EL (cell line): Measurements from ENCODE around the gene PPP2R1A.
"Not testable (repeated sequence)": the region's sequence is repeated elsewhere in the genome, so short reads cannot be mapped to it uniquely, and the experiment has no call there.

Experiments used
- DNase-seq: peaks from one replicate; pipeline ENCODE4 v3.0.0-alpha.2; 2016

The PPP2R1A gene

DNA sequence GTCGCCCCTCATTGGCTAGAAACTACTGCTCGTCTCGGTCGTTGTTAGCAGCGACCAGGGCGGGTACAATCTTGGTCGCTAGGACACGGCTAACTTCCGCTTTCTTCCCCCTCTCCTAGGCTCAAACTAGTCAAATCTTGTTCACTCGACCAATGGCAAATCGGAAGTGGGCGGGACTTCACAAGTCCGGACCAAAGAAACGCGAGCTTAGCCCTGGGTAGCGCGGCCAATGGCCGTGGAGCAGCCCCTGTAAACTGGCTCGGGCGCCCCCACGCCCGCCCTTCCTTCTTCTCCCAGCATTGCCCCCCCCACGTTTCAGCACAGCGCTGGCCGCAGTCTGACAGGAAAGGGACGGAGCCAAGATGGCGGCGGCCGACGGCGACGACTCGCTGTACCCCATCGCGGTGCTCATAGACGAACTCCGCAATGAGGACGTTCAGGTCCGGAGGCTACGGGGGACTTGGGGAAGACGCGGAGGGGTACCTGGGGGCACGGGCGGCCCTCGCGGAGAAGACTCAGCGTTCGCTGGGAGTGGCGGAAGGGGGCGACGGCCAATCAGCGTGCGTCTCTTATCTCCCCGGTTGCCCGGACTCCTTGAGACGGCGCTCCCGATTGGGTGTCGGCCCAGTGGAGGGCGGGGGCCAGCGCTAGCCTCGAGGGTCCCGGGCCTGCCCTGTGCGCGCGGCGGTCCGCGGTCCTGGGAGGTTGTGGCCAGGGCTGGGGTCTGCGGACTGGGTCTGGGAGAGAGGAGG lies at the start of gene PPP2R1A:
Gene PPP2R1A, plus strand, starts transcription at position 318 of the 752 bp plus-strand sequence. Its CDS starts 45 bp downstream, at position 363.
- peak; percentile 100 for DNase-seq

DNA sequence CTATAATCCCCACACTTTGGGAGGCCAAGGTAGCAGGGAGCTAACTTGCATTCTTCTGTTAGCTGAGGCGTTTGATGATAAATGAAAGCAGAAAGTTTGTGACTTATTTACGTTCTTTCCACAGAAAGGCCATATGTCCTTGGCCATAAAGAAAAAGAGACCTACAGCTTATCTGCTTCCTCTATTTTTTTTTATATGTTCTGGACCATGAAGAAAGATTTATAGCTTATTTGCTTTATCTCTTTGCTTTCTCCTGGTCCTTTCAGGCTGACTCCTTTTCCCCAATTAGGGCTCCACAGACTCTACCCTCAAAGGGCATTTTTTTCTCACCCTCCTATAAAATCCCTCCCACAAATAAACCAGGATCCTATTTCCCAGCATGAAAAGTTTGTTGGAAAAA lies 48.6 kb upstream of the PPP2R1A start:
- no peak for DNase-seq

DNA sequence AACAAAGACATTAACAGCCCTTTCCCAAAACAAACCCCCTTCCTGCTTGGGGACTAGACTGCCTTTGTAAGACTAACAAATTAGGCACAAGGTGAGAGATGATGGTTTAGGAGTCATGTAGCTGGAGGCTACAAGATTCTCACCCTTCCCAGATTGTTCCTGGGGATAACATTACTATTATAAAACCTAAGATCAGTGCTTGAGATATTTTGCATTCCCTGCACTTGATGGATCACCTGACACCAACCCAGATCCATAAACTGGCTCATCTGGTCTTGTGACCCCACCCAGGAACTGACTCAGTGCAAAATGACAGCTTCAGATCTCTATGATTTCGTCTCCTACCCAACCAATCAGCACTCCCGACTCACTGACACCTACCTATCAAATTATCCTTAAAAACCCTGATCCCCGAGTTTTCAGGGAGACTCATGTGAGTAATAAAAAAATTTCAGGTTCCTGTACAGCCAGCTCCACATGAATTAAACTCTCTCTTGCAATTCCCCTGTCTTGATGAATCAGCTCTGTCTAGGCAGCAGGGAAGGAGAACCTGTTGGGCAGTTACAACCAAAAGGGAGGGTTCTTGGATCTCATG lies 47.8 kb upstream of the PPP2R1A start:
- no peak for DNase-seq

DNA sequence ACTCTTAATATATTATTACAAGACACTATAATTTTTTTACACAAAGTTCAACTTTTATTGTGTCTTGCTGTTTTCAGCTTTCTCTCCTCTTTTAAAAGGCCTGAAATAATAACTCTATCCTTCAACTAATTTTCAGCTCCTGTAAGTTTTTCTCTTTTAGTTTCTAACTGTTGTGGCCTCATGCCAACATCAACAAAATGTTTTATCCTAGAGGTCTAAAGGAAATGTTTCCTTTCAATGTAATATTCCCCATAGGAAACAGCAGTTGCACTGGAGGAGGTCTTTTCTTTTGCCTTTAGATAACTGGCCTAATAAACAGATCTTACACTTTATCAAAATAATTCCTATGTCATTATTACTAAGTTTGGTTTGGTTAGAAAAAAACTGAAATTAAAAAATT lies 41.6 kb upstream of the PPP2R1A start:
- no peak for DNase-seq

DNA sequence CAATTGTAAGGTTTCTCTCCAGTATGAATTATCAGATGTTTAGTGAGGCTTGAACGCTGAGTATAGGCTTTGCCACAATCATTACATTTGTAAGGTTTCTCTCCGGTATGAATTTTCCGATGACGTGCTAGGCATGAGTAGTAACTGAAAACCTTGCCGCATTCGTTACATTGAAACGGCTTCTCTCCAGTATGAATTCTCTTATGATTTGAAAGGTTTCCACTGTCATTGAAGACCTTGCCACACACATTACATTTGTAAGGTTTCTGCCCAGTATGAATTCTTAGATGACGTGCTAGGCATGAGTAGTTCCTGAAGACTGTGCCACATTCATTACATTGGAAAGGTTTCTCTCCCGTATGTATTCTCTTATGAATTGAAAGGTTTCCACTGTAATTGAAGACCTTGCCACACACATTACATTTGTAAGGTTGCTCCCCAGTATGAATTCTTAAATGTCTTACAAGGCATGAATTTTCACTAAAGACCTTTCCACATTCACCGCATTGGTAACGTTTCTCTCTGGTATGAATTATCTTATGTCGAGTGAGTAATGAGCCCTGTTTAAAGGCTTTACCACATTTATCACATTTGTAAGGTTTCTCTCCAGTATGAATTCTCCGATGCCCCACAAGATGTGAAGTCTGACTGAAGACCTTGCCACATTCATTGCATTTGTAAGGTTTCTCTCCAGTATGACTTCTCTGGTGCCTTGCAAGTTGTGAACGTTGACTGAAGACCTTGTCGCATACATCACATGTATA lies 34.1 kb upstream of the PPP2R1A start:
- no peak for DNase-seq

DNA sequence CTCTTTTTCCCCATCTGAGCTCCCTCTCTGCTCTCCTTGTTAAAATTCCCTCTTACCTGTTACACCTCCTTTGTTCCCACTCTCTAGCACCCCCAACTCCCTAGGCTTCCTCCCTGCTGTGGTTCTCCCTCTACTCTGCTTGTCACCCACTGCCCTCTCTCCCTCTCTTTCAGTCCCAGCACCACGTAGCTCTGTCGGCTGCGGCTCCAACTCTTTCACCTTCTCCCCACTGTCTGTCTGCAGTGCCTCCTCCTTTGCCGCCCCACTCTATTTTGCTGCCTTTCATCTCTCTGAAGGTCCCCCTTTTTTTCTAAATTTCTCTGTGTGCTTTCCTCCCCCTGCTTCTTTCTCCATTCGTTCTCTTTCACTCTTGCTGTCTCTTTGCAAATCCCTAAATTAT lies 19.5 kb upstream of the PPP2R1A start:
- DNase-seq, result peak; percentile 3

DNA sequence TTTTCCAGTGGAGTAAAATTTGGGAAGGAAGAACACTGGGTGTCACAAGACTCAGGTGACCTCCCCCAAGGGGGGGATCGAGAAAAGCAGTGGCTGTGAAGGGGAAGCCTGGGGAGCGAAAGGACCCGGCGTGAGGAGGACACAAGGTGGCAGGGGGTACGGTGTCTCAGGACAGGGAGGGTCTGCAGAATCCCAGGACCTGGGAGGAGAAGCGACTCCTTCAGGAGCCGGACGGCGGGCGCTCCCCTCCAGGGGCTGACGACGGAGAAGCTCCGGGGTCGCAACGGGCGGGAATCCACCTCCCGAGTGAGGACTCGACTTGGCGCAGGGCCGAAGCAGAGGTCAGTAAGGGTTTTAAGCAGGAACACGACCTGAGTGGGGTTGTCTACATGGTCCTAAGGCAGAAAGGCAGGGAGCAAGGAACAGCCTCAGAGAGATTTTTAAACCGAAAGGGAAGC lies 19.0 kb upstream of the PPP2R1A start:
- peak; percentile 21 for DNase-seq

DNA sequence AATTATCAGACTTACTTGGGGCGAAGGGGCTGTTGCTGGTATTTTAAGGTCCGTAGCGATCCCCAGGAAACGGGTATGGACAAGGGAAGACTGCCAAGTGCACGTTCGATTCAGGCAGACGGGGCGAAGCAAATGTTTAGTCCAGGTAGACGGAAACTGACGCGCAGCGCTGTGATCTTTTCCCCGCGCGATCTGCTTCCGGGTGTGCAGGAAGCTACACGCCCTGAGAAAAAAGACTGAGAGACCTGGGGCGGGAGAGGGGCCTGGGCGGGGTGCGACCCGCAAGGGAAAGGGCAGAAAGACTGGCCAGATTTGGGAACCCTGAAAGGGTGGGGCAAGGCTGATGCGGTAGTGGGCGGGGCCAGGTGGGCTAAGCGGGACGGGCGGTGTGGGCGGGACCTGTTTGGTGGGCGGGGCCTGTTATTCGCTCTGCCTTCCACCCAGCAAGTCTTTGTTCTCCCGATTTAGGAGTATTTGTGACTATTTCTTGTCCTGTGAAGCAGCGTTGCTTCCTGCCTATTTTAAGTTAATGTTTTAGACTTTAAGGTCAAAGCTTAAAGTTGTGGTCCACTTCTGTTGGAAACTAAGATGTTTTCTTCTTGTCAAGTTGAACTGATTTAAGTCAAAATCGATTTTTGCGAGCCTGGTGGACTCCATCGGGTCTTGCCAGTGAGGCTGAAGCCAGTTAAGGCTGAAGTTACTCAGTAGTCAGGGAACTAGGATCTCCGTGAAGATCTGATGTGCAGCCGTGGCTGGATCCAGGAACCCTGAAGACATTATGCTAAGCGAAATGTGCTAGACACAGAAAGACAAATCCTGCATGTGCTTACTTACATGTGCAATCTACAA lies 18.3 kb upstream of the PPP2R1A start, which contains the start of gene ZNF836:
Gene ZNF836, minus strand, starts transcription at position 301 of the 849 bp plus-strand sequence. CDS start 3,549 bp downstream, outside the sequence.
- DNase-seq, result peak; percentile 67

DNA sequence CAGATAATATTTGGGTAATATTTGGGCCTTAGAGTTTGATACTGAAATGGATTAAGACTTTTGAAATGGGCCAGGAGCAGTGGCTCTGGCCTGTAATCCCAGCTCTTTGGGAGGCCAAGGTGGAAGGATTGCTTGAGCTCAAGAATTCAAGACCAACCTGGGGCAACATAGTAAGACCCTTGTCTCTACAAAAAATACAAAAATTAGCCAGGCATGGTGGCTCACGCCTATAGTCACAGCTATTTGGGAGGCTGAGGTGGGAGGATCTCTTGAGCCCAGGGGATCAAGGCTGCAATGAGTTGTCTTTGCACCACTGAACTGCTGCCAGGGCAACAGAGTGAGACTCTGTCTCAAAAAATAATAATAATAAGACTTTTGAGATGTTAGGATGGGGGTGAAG lies 17.5 kb upstream of the PPP2R1A start:
- DNase-seq, result no peak

DNA sequence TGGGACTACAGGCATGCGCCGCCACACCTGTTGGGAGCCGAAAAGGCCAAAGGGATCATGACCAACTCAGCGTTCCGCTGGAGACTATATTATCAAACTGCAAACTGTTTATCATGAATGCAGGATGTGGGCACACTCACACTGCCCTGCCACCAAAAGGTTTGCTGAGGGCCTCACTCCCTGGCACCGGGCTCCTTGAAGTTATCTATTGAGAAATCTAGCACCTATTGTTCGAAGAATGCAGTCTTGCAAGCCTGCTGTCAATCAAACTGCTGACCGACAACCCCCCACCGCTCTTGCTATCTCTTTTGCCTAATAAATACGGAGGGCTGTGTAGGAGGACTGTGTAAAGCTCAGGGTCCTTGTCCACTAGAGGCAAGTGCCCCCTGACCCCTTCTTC lies 13.3 kb upstream of the PPP2R1A start:
- DNase-seq, result no peak

DNA sequence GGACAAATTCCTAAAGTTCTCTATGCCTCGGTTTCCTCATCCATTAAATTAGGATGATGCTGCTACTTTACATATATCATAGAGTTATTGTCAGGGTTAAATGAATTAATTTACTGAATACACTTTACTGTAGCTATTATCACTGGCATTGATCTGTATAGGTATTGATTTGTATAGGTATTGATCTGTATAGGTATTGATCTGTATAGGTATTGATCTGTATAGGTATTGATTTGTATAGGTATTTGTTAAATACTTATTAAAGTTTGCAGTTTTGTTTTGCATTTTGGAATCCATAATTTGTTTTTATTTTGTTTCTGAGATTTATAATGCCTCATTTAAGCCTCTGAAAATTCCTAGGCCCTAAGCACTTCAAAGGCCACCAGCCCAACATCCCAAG lies 2.4 kb upstream of the PPP2R1A start:
- DNase-seq, result no peak

DNA sequence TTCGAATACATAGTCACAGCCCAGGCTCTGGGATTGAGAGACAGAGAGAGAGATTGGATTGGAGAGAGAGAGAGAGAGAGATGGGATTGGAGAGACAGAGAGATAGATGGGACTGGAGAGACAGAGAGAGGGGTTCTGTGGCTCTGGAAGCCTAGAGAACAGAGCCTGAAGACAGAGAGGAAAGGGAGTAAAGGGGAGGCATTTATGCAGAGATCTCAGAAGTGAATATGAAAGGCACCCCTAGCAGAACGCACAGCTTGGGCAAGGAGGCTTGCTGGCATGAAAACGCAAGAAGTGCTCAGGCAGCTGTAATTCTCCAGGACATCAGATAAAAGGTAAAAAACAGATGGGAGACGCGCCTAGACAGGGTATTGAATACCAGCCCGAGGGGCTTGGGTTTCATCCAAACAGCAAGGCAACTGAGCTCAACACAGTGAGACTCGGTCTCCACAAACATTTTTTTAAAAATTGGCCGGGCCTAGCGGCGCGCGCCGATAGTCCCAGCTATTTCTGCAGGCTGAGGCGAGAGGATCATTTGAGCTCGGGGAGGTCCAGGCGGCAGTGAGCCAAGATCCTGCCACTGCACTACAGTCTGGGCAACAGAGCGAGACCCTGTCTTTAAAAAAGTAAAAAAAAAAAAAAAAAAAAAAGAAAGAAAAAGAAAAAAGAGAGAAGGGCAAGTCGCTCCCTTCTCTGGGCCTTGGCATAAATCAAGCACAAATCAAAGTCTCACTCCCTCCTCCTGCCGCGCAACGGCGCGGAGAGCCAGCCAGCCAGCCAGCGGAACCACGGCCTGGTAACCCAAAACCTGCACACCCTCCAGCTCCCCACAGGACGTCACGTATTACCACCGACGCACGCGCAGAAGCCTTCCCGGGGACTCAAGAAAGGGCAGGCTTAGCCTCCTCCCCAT lies 774 bp upstream of the PPP2R1A start:
- DNase-seq, result no peak

DNA sequence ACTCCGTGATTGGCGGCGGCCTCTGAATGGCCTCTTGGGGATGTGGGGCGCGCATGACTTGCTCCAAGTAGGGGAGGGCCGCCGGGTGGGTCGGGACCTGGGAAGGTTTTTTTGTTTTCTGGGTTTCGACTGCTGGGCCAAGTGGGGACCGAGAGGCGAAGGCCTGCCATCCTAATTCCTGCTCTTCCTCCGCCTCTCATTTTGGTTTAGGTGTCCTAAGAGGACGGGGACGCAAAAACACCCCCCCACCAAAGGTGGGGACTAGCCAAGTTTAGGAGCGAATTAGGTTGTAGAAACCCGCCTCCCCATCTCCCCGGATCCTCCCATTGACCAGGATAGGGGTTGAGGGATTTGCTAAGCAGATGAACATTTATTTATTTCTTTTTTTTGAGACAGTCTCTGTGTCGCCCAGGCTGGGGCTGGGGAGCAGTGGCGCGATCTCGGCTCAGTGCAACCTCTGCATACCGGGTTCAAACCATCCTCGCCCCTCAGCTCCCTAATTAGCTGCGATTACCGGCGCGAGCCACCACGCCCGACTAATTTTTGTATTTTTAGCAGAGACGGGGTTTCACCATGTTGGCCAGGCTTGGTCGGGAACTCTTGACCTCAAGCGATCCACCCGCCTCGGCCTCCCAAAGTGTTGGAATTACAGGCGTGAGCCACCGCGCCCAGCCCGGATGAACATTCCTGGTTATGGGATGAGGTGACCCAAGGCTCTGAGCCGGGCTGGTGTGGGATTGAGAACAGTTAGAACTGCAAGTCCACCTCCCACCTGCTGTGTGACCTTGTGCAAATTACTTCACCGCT lies 838 bp downstream of the PPP2R1A start:
- DNase-seq, result peak; percentile 50

DNA sequence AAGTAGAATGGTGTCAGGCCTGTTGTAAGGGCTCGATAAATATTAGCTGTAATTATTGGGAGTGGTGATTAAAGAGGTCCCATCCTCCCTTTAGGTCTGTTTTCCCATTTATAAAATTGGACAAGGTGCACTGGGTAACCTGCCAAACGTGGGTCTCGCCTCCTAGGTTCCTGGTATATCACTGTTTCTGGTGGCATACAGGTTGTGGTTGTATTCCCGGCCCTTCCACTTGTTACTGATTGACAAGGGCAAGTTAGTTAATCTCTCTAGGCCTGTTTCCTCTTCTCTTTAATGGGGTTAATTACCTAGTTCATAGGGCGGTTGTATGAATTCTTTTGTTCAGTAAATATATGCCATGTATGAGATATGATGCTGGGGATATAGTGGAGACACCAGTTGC lies 1.5 kb downstream of the PPP2R1A start:
- no peak for DNase-seq

DNA sequence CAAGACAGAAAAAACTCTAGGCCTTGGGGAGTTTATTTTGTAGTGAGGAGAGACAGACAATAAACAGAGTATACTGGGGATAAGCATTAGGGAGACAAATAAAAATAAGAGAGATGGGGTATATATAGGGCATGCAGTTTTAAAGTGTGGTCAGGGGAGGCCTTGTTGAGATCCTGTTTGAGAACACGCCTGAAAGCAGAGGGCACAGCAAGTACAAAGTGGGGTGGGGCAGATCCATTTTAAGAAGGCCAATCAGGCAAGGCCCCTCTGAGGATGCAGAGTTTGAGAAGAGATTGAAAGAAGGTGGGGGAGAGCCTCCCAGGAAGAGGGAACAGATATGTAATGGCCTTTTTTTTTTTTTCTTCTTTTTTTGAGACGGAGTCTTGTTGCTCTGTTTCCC lies 2.1 kb downstream of the PPP2R1A start:
- no peak for DNase-seq

DNA sequence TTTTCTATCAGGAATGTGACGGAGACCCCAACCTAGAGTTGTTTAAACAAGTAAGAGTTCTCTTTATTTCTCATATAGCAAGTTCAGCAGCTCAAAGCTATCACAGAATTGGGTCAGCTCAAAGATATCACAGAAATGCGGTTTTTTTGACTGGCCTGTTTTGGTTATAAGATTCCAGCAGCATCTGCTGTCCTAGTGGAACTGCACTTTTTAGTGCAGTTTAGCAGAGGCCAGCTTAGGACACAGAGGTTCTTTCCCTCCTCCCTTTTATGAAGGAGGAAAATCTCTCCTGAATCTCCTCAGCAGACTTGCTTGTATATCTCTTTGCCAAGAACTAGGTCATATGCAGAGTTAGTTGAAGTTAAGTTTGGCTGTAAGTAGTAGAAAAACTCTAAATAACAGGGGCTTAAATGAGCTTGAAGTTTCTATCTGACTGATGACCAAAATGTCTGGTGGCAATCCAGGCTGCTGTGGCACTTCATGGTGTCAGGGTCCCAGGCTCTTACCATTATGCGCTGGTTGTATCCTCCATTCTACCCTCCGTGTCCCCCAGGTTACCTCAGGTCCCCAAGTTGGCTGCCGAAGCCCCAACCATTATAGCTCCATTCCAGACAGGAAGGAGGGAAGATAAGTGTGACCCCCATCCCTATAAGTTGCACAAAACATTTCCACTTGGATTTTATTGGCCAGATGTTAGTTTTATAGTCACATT lies 6.6 kb downstream of the PPP2R1A start:
- no peak for DNase-seq

DNA sequence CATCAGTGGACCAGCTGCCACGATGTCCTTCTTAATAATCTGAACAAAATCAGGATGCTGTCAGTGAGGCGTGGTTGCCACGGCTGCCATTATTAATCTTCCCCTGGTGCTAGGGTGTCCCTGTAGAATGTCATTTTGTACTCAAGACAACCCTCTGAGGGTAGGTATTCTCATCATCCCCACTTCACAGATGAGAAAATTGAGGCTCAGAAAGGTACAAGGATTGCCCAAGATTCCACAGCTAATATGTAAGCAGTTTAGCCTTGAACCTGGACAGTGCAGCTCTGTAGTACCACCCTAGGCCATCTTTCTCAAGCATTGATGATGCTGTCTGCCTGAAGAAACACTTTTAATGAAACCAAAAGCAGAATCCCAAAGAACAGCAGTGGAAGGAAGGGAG lies 8.1 kb downstream of the PPP2R1A start:
- DNase-seq, result no peak

DNA sequence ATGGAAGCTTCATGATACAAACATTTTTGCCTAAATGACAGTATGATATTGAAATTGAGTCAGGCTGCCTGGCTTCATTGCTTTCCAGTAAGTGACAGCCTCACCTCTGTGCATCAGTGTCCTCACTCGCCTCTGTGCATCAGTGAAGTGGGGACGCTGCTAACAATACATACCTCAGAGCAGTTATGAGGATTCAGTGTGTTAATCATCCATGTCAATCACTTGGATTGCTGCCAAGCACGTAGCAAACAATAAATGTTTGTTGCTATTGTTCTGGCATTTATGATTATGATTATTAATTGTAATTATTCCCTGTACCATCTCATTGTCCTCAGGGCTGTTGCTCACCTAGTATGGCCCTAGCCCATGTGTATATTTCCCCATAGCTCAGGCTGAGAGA lies 8.8 kb downstream of the PPP2R1A start:
- no peak for DNase-seq

DNA sequence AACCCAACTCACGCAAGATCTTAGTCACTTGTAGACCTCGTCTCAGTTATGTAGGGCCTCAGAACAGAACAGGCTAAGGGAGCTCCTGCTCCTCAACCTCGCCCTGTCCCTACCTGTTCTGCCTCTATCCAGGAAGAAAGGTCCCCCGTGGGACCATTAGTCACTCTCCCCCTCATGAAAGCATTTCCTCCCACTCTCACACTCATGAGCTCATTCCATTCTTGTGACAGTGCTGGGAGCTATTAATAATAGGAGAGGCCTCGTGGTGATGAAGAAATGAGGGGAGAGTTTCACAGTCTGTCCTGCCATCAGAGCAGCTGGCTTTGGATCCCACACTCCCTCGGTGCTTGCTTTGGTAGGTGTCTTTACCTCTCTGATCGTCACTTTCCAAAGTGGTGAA lies 10.2 kb downstream of the PPP2R1A start:
- peak; percentile 74 for DNase-seq

DNA sequence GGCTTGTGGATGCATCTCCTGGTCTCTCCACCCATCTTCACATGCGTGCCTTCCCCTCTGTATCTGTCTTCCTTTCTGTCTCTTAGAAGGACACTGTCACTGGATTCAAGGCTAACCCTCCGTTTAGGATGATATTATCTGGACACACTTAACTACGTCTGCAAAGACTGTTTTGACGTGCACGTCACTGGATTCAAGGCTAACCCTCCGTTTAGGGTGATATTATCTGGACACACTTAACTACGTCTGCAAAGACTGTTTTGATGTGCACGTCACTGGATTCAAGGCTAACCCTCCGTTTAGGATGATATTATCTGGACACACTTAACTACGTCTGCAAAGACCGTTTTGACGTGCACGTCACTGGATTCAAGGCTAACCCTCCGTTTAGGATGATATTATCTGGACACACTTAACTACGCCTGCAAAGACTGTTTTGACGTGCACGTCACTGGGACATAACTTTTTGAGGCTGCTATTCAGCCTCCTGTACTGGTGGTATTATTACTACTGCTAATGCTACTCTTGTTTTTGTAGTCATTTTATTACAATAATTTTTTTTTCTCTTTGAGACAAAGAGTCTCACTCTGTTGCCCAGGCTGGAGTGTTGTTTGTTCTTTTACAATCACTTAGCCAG lies 11.0 kb downstream of the PPP2R1A start:
- DNase-seq, result not testable (repeated sequence)
